Measurements from ENCODE around the gene NDUFAF2. TPM values are rescaled to one million over a fixed set of nuclear protein-coding genes. Genes with fewer than 3 reads are reported as not detected.

Gene NDUFAF2
- total and polyA plus RNA-seq, 4 donors, result 12.2 to 68.8 (median 29.8) TPM

DNA sequence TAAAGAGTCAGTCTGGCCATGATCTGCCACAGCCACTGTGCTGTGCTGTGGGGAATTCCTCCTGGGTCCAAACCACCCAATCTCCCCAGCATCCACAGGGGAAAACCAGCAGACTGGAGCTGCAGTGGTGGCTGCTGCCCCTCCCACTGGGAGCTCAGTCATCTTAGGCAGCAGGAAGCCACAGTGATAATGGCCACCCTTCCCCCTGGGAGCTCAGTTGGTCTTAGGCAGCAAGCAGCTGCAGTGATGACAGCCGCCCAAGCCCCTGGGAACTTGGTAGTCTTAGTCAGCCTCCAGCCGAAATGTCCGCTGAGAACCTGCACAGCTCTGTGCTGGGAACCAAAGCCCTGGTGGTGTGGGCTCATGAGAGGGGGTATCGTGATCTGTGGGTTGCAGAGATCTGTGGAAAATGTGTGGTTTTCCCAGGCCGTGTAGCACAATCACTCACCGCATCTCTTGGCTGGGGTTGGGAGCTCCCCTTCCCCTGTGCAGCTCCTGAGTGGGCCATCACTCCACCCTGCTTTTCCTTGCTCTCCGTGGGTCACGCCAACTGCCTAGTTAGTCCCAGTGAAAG lies 255.7 kb downstream of the NDUFAF2 start:
- Histone ChIP-seq H3K27ac (ENCODE audit: low read depth in 1 of 2, low read length in 1 of 2) (no peak overlapping the region), H3K4me3 (no peak overlapping the region), H3K9ac (ENCODE audit: insufficient read depth in 1 of 2, low read length in 2 of 2) (no peak overlapping the region), H3K4me1 (ENCODE audit: control insufficient read depth in 5 of 5, insufficient read depth in 5 of 5, low read length in 5 of 5) (no peaks in the 10 kb centered on the region), H3K27me3 (ENCODE audit: control insufficient read depth in 3 of 3, insufficient read depth in 3 of 3, low read length in 2 of 3) (no peaks in the 10 kb centered on the region), H3K36me3 (ENCODE audit: control insufficient read depth in 4 of 4, insufficient read depth in 4 of 4, low read length in 4 of 4) (no peaks in the 10 kb centered on the region), H3K9me3 (ENCODE audit: control insufficient read depth in 4 of 4, insufficient read depth in 3 of 4, low read length in 3 of 4) (peaks cover 0 to 3% (median 2%) of the 10 kb centered on the region in 4 donors)
- TF ChIP-seq, protein P1, sequence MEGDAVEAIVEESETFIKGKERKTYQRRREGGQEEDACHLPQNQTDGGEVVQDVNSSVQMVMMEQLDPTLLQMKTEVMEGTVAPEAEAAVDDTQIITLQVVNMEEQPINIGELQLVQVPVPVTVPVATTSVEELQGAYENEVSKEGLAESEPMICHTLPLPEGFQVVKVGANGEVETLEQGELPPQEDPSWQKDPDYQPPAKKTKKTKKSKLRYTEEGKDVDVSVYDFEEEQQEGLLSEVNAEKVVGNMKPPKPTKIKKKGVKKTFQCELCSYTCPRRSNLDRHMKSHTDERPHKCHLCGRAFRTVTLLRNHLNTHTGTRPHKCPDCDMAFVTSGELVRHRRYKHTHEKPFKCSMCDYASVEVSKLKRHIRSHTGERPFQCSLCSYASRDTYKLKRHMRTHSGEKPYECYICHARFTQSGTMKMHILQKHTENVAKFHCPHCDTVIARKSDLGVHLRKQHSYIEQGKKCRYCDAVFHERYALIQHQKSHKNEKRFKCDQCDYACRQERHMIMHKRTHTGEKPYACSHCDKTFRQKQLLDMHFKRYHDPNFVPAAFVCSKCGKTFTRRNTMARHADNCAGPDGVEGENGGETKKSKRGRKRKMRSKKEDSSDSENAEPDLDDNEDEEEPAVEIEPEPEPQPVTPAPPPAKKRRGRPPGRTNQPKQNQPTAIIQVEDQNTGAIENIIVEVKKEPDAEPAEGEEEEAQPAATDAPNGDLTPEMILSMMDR (IDR thresholded peaks at IDR 0.05; ENCODE audit: control extremely low read depth, extremely low read depth), result no peak
- ATAC-seq (ENCODE audit: insufficient read depth, low FRiP score), result no peak
- no peak for DNase-seq
- 93 to 94% methylated on average over 8 of the region's 8 CpGs for WGBS, 2 donors

DNA sequence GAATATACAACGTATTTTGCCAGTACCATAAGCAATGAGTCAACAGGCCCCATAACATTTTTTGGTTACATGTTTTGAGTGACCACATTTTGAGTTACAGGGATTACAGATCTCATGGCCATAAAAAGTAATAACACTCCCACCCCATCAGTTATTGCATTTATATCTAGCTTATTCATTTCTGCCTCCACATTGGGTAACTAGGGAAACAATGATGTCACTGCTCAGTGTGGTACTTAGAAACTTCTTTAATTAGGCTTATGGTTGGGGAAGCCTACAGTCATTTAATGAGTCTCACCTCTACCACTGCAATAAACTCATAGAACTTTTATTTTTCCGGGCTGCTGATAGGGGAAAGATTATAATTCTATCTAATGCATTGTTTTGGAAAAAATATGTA lies 257.2 kb downstream of the NDUFAF2 start:
- DNase-seq, result no peak
- no peak overlapping the region for H3K4me3 ChIP-seq
- TF ChIP-seq, protein P1 (IDR thresholded peaks at IDR 0.05; ENCODE audit: control extremely low read depth, extremely low read depth), result no peak
- WGBS, 2 donors, result 91 to 97% methylated on average over 2 of the region's 2 CpGs
- H3K4me1 ChIP-seq (ENCODE audit: control insufficient read depth in 5 of 5, insufficient read depth in 5 of 5, low read length in 5 of 5), result no peaks in the 10 kb centered on the region
- no peak overlapping the region for H3K9ac ChIP-seq (ENCODE audit: insufficient read depth in 1 of 2, low read length in 2 of 2)
- H3K27ac ChIP-seq (ENCODE audit: low read depth in 1 of 2, low read length in 1 of 2), result no peak overlapping the region
- peaks cover 0 to 3% (median 2%) of the 10 kb centered on the region in 4 donors for H3K9me3 ChIP-seq (ENCODE audit: control insufficient read depth in 4 of 4, insufficient read depth in 3 of 4, low read length in 3 of 4)
- no peaks in the 10 kb centered on the region for H3K36me3 ChIP-seq (ENCODE audit: control insufficient read depth in 4 of 4, insufficient read depth in 4 of 4, low read length in 4 of 4)
- ATAC-seq (ENCODE audit: insufficient read depth, low FRiP score), result no peak
- no peaks in the 10 kb centered on the region for H3K27me3 ChIP-seq (ENCODE audit: control insufficient read depth in 3 of 3, insufficient read depth in 3 of 3, low read length in 2 of 3)

Other genes starting within 250 kb of the NDUFAF2 start
- gene DEPDC1B, start 245.0 kb upstream of the NDUFAF2 start, total RNA-seq, result 1 to 10 TPM in 1 of 2 donors, under 1 TPM in 1; 0.71 to 3.1 TPM
- under 1 TPM; 0.55 to 0.69 TPM for gene DEPDC1B, start 245.0 kb upstream of the NDUFAF2 start, polyA plus RNA-seq
- gene ELOVL7, start 100.9 kb upstream of the NDUFAF2 start, total RNA-seq, result 1 to 10 TPM; 4.5 to 5.9 TPM
- gene ELOVL7, start 100.9 kb upstream of the NDUFAF2 start, polyA plus RNA-seq, result 1 to 10 TPM; 2.9 to 4.1 TPM
- gene ERCC8, start 135 bp upstream of the NDUFAF2 start, total RNA-seq, result 10 to 100 TPM; 10.5 to 11.3 TPM
- gene ERCC8, start 135 bp upstream of the NDUFAF2 start, polyA plus RNA-seq, result 1 to 10 TPM; 4.6 to 5.5 TPM
- 10 to 100 TPM; 32.5 to 50.3 TPM for gene SMIM15, start 217.3 kb downstream of the NDUFAF2 start, total RNA-seq
- 10 to 100 TPM; 27.1 to 36.2 TPM for gene SMIM15, start 217.3 kb downstream of the NDUFAF2 start, polyA plus RNA-seq

Data from lung (tissue), 12 donors.